C1 segment of cervical spinal cord (tissue), 14 donors: ENCODE data around the gene ASTN2.

Source experiments
- DNase-seq, 14 donors: peaks; one replicate each; lab custom pipeline; 2025; lab: John Stamatoyannopoulos, UW

ASTN2 gene

DNA sequence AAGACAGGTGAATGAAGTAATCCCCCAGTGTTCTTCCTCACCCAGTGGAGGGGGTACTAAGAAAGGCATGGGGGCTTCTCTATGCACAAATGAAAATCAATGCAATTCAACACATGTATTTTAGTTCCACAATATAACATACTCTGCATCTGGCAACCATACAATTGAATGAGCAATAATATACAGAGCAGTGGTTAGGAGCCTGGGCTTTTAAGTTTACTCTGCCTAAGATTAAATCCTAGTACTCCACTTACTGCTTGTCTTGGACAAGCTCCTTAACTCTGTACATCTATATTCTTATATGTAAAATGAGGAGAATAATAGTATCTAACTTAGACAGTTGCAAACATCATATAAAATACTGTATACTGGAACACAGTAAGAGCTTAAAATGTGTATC is 923.2 kb downstream of the ASTN2 start:
- DNase-seq, result no peak

DNA sequence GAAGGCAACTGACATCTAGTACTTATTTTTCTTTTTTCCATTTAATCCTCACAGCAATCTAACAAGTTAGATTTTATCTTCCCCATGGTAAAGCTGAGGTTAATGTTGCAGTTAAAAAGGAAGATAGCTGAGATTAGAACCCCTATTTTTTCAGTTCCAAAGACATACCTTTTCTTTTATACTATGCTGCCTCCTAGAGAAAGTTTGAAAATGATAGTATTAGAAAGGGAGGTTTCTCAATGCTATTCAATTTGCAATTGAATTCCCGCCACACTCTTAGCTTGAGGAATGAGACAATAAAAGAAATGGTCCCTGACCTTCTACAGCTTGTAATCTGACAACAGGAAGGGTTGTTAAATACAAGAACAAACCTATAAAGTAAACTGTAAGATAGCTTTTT is 923.6 kb downstream of the ASTN2 start:
- no peak for DNase-seq

DNA sequence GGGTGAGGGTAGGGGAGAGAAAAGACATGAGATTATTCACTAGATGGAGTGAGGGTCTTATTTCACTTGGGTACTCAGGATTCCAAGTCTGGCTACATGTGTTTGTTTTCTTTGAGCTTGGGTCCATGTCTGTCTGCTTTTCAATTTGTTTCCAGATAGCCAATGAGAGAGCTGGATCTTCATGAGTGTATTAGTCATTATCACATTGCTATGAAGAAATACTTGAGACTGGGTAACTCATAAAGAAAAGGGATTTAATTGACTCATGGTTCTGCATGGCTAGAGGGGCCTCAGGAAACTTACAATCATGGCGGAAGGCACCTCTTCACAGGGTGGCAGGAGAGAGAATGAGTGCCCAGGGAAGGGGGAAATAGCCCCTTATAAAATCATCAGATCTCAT is 924.5 kb downstream of the ASTN2 start:
- DNase-seq, result no peak

DNA sequence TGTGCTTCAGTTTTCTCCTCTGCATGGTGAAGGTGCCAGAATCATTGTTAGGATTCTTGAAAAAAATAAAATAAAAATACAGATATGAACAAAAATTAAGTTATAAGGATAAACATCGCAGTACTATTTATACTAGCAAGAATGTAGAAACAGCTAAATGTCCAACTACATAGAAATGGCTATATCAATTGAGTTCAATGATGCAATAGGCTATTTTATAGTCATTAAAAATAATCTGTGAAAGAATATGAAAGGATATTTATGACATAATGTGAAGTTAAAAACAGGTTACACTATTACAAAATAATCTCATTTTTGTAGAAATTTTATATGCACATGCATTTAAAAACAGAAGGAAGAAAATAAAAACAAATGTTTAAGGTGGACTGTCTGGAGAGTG is 926.5 kb downstream of the ASTN2 start:
- no peak for DNase-seq

DNA sequence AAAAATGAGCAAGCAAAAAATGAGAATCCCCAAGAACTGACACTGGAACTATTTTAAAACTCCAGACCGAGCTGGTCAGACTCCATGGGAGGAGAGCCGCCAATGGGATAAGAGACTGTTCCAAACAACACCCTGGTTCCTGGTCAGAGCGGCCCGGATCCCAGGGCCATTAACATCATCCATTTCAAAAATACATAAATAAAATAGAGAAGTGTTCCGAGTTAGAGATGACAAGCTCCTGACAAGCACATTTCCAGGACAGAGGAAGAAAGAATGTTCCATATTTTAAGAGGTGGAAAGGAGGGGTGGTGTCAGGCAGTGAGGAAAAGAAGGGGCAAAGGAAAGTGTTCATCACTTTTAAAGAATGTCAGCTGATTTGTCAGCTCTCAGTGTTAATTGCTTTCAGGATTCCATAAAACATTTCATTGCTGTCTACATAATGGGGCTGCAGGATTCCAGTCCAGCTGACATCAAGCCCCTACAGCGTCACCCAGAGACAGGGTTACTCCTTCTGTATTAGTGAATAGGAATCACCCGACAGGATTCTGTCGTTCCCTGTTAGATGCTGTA is 930.3 kb downstream of the ASTN2 start:
- DNase-seq, result no peak

DNA sequence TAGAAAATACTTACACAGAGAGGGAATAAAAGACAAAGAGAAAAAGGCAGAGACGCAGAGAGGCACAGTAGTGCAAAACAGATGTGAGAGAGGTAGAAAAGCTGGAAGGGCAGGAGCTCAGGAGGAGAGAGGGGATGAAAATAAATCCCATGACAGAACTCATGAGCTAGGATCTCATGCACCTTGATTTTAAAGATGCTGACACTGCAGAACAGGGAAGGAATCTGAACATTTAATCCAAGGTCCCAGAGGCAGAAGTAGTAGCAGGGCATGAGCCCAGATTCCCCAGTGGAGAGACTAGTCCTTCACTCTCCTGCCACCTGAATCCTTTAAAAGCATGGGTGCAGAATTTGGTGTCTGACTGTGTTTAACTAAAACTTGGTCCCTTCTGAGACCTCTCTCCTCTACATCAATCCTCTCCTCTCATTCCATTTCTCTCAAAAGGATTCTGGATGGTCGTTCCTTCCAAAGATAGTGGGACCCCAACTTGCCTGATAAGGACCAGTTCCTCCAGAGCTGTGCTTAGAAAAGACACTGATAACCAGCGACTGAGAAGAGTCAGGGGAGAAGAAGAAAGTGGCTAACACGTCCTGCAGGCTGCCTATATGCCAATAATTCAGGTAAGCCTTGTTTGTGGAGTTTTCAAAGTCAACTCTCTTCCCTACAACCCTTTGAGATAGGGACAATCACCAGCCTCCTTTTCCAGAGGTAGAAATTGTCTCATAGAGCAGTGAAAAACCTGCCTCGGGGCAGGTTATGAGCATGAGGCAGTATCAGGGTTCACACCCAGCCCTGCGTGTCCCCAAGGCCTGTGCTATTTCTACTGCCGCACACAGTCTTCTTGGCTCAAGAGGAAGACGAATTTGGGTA is 931.0 kb downstream of the ASTN2 start:
- DNase-seq, result no peak

DNA sequence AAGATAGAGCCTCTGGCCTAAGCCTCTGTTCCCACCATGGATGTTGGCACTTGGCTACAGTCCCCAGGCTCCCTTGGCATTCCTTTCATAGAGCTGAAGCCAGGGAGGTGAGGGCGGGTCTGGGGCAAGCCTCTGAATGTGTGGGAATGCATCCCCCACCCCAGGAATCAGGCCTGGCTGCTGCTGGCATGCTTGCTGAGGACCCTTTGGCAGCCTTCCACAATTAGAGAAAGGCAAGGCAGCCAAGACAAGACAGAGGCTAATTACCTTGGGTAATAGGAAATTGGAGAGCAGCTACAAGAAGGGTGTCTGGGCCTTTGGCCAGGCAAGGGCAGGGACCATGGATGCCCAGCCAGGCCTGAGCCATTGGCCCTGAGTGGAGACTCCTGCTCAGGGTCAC is 932.1 kb downstream of the ASTN2 start:
- peak in 8 of 14 donors; percentile 4 to 35 (median 14) for DNase-seq

DNA sequence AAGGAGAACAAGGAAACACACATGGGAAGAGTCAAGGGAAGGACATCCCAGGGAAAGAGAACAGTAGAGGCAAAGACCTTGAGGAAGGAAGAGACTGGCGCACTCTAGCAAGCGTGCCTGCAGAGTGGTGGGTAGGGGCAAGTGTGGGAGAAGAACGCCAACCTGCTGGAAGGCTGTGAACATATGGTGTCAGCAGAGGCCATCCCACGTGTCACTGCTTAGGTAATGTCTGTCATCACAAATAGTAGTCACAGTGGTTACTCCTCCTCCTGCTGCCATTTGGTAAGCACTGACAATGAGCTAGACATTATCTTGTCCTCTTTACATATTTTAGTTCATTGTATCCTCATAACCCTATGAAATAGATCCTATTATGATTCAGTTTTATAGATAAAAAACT is 934.2 kb downstream of the ASTN2 start:
- peak in 1 of 14 donors; percentile 11 for DNase-seq

DNA sequence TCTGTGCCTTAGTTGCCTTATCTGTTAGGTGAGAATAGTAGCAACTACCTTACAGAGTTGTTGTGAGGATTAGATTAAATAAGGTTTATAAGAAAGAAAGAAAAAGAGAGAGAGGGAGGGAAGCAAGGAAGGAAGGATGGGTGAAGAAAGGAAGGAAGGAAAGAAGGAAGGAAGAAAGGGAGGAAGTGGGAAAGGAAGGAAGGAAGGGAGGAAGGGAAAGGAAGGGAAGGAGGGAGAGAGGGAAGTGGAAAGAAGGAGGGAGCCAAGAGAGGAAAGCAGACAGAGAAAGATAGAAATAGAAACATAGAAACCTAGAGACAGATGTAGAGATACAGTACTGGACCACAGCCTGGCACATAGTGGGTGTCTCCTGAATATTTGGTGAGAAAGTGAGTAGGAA is 934.9 kb downstream of the ASTN2 start:
- DNase-seq, result no peak

DNA sequence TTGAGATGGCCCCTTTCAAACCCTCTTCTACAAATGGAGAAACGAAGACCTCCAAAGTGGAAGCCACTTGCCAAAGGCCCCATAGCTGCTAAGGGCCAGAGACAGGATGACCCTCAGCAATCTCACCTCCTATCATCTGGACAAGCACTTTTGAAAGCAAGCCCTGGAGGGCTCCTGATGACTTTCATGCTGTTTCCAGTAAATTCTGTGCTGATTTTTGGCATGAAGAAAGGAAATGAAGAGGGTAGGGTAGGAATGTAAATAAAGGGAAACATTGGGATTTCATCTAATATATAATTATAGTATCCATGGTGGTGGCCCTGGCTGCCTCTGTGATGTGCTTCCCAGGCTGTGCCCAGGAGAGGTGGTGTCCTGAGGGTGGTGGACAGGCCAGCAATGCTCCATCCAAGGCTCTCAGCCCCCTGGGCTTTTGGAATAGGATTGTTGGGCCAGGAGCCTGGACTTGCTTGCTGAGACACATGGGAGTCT is 935.8 kb downstream of the ASTN2 start:
- peak in 2 of 14 donors; percentile 4 to 16 for DNase-seq

DNA sequence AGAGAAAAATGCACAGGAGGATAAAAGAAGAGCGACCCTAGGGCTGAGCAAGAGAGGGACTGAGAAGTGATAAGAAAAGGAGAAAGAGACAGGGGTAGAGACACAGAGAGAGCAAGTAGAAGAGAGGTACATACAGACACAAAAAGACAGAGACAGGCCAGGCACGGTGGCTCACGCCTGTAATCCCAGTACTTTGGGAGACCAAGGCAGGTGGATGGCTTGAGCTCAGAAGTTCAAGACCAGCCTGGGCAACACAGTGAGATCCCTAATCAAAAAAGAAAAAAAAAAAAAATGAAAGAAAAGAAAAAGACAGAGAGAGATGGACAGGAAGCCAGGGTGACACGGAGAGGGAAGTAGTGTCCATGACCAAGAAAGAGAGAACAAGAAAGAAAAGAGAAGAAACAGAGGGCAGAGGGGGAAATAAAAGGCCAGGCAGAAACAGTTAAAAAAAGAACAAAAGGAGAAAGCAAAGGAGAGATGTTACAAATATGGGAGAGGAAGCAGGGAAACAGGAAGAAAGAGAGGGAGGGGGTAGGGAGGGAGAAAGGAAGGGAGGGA is 937.2 kb downstream of the ASTN2 start:
- DNase-seq, result no peak

DNA sequence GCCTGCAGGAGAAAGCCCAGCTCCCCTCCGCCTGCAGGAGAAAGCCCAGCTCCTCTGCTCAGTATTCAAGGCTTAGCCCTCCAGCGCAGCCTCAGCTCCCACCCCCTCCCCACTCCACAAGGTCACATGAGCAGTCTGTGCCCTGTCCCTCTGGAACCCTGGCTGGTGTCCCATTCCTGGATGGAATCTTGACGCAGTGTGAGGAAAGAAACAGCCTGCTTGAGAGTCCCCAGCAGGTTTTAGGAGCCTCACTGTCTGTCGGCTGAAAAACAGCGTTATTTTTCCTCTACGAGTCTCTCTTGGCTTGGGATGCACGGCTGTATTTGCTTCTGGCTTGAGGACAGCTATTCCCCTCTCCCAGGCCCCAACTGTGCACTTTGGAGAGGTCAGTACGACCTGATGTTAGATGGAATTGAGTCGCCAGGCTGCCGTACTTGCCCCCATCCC is 937.9 kb downstream of the ASTN2 start:
- DNase-seq, result peak in 4 of 14 donors; percentile 6 to 30 (median 17)

DNA sequence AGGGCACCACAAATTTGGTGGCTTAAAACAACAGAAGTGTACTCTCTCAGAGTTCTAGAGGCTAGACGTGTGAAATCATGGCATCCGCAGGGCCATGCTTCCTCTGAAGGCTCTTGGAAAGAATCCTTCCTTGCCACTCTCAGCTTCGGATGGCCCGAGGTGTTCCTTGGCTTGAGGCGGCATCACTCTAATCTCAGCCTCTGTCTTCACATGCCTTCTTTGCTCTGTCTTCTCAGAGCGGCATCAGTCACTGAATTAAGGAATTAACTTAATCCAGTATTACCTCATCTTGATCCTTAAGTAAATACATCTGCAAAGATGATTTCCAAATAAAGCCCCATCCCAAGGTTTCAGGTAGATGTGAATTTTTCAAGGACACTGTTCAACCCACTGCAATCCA is 938.9 kb downstream of the ASTN2 start:
- no peak for DNase-seq

DNA sequence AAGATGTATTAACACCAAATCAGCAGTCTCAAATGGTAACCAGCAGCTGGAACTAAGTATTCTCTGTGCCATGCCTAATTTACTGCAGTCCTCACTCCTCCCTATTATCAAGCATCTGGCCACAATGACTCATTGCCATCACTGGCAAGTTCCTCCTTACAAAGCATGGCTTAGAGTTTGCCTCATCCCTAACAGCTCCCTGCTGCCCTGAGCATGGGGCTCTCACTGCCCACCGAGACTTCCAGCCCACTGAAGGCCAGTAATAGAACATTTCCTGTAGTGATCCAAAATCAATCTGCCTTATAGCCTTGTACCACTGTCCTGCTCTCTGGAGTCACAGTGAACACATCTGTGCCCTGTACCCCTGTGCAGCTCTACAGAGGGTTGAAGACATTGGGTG is 939.7 kb downstream of the ASTN2 start:
- DNase-seq, result no peak

DNA sequence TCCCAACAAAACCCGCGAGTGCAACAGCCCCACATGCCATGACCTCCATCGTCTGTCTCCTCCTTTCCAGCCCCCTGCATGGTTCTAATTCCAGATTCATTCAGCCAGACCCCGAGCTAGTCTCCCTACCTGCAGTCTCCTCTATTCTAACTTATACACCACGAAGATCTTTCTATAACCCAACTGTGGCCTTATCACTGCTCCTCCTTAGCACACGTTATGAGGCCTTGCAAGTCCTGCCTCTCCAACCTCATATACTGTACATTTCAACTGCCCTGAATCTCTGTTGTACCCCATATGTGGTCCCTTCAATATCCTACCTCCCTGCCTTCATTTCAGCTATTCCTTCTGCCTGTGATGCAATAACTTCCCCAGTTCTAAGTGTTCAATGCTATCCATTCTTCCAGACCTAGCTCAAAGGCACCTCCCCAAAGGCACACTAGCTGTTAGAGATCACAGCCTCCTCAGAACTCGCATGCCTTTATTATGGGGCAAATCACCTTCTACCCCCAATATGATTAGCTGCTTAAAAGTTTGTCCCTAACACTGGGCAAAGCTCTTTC is 942.8 kb downstream of the ASTN2 start:
- no peak for DNase-seq

DNA sequence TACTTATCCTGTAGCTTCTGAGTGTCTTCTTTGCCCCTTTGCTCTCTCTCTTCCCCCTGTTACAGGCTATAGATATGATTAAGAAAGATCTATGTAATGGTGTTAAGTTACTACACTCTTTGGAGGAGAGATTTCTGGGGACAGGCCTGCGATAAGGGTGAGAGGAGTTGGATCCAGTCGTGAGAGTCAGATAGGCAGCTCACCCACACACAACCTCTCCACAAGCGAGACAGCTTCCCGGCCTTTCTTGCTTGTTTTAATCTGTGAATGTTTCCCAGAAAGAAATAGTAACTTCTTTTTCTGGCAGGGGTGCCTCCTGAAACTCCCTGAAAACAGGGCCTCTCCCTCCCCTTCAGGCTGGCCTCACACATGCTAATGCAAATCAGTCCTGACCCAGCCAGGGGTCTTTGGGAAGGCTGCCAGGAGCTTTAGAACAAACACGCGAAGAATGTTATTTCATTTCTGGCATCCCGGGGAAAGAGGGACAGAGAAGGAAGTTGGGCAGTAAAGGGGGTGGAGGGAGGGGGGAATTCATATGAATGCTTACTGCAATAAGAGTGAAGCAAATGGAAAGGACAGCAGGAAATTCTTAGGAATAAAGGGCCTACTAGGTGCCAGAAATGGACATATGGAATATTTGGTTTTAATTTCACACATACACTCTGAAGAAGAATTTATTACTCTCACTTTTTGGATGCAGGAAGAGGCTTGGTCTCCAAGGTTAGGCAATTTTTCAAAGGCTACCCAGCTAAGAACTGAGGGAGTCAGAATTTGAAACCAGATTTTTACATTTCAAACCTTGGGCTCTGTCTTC is 943.6 kb downstream of the ASTN2 start:
- peak in 1 of 14 donors; percentile 14 for DNase-seq

DNA sequence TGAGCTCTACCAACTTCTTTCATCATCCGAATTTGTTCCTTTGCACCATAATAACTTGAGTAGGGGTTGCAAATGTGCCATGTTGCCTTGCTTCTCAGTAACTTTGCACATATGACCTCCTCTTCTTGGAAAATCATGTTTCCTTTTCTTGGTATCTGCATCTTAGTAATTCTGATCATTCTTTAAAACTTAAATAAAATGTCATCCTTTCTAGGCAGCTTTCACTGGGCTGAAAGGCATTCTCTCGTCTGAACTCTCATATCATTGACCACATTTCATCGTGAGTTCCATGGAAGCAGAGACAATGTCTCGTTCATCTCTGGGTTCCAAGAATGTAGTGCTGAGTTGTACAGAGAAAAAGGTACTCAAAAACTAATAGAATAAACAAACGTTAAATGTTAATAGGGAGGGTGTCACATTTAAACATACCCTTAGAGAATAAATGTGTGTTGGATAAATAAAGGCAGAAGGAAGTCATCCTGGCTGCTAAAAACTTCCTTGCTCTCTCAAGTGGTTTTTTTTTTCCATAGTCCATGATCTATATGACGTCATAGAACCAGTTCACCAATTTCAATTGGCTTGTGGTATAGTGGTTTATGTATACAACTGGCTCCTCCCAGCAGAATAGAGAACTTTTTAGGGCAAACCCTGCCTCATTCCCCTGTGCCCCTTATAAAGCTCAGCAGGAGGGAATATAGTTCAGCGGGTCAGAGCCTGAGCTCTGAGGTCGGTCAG is 945.9 kb downstream of the ASTN2 start:
- DNase-seq, result no peak

DNA sequence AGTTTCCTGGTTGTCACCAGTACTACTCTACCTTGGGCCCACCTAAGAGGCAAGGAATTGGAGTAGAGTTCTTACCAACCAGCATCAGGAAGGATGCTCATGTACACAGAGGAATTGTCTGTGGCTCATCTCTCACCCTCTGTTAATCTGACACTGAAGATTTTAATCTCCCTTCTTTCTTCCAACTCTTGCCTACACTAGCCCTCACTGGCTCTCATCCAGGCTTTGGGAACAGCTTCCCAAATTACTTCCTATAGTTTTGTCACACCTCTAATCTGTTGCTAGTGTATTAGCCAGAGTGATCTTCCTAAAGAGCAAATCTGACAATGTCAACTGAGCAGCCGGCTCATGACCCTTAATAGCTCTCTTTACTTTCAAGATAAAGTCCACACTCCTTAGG is 946.5 kb downstream of the ASTN2 start:
- DNase-seq, result no peak

DNA sequence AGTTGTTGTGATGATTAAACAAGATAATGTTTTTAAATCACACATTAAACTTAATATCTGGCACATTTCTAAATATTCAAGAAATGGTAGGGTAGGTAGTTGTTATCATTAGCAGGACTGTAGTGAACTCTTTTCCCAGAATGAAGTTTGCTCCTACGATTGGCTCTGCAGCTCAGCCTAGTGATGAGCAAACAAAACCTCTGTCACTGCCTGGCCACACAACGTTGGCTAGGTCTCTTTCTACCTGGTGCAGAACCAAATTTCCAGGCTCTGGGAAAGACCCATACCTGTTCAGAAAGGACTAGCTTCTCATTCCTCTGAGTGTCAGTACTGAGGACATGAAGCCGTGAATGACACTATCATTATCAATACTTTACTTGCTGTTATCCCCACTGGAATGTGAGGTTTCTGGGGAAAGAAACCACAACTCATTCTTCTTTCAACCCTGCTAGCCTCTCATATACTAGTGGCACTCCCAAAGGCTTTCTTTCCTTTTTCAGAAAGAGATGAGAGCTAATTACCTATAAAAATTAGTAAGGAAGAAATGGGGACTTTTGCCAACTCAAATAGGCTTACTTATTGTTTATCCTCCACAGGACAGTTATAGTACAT is 947.0 kb downstream of the ASTN2 start:
- DNase-seq, result no peak
